H9 (cell line): ENCODE measurements around the gene RNU2-63P. TPM values are rescaled to one million over a fixed set of nuclear protein-coding genes. Genes with fewer than 3 reads are reported as not detected.

Experiments
- DNase-seq: peaks from one replicate; pipeline ENCODE4 v3.0.0-alpha.2; 2017
- H2AFZ ChIP-seq: one replicate; pipeline ENCODE4 v1.6.1; 2013; ENCODE audit warnings: mild to moderate bottlenecking, low read length, control low read depth, moderate library complexity
- H2AK5ac ChIP-seq: 2 replicates; pipeline ENCODE4 v1.6.1; 2013; ENCODE audit warnings: low read length, control low read depth, mixed read lengths; ENCODE audit not compliant: insufficient read length
- H2BK120ac ChIP-seq: one replicate; pipeline ENCODE4 v1.6.1; 2013; ENCODE audit warnings: low read depth, mild to moderate bottlenecking, low read length, control low read depth, inconsistent platforms; ENCODE audit not compliant: poor library complexity, severe bottlenecking
- H2BK12ac ChIP-seq: 2 replicates; pipeline ENCODE4 v1.6.1; 2013; ENCODE audit warnings: low read length, control low read depth, mixed read lengths, low read depth; ENCODE audit not compliant: insufficient read length
- H2BK15ac ChIP-seq: 2 replicates; pipeline ENCODE4 v1.6.1; 2013; ENCODE audit warnings: low read depth, low read length, control low read depth
- H2BK20ac ChIP-seq: one replicate; pipeline ENCODE4 v1.6.1; 2013; ENCODE audit warnings: low read depth, mild to moderate bottlenecking, low read length, control low read depth, inconsistent platforms; ENCODE audit not compliant: poor library complexity, severe bottlenecking
- H2BK5ac ChIP-seq: 2 replicates; pipeline ENCODE4 v1.6.1; 2013; ENCODE audit warnings: low read length, control low read depth, mixed read lengths; ENCODE audit not compliant: insufficient read length
- H3K14ac ChIP-seq: 2 replicates; pipeline ENCODE4 v1.6.1; 2013; ENCODE audit warnings: low read length, control low read depth; ENCODE audit not compliant: insufficient read depth
- H3K18ac ChIP-seq: 2 replicates; pipeline ENCODE4 v1.6.1; 2013; ENCODE audit warnings: low read depth, mild to moderate bottlenecking, mixed read lengths, low read length, control low read depth; ENCODE audit not compliant: insufficient read length
- H3K23ac ChIP-seq: 2 replicates; pipeline ENCODE4 v1.6.1; 2013; ENCODE audit warnings: low read length, control low read depth, mixed read lengths, low read depth; ENCODE audit not compliant: insufficient read length
- H3K23me2 ChIP-seq: 2 replicates; pipeline ENCODE4 v1.6.1; 2013; ENCODE audit warnings: low read depth, mild to moderate bottlenecking, mixed read lengths, low read length, control low read depth; ENCODE audit not compliant: insufficient read length, poor library complexity, severe bottlenecking
- H3K27ac ChIP-seq: 2 replicates; pipeline ENCODE4 v1.5.1; 2013; ENCODE audit warnings: low read length, control low read depth, mixed read lengths, low read depth; ENCODE audit not compliant: insufficient read length
- H3K27me3 ChIP-seq: 2 replicates; pipeline ENCODE4 v1.6.1; 2013; ENCODE audit warnings: low read length, control low read depth, inconsistent platforms; ENCODE audit not compliant: insufficient read depth
- H3K4ac ChIP-seq: 2 replicates; pipeline ENCODE4 v1.6.1; 2013; ENCODE audit warnings: low read depth, mild to moderate bottlenecking, control low read depth, inconsistent platforms, low read length, moderate library complexity
- H3K4me1 ChIP-seq: 2 replicates; pipeline ENCODE4 v1.6.1; 2013; ENCODE audit warnings: low read length, control low read depth, inconsistent platforms; ENCODE audit not compliant: insufficient read depth
- H3K4me2 ChIP-seq: 2 replicates; pipeline ENCODE4 v1.6.1; 2013; ENCODE audit warnings: low read length, control low read depth, mixed read lengths; ENCODE audit not compliant: insufficient read length, insufficient read depth
- H3K56ac ChIP-seq: 2 replicates; pipeline ENCODE4 v1.6.1; 2013; ENCODE audit warnings: low read depth, mild to moderate bottlenecking, mixed read lengths, low read length, control low read depth; ENCODE audit not compliant: insufficient read length
- H3K79me1 ChIP-seq: 2 replicates; pipeline ENCODE4 v1.6.1; 2013; ENCODE audit warnings: low read depth, mild to moderate bottlenecking, moderate library complexity, low read length, control low read depth, inconsistent platforms; ENCODE audit not compliant: insufficient read depth, poor library complexity, severe bottlenecking
- H3K79me2 ChIP-seq: 2 replicates; pipeline ENCODE4 v1.6.1; 2013; ENCODE audit warnings: low read length, control low read depth, inconsistent platforms; ENCODE audit not compliant: insufficient read depth
- H3K9ac ChIP-seq: 2 replicates; pipeline ENCODE4 v1.6.1; 2013; ENCODE audit warnings: low read length, control low read depth, mixed read lengths; ENCODE audit not compliant: insufficient read length; ENCODE audit errors: extremely low read depth
- H3K9me3 ChIP-seq: one replicate; pipeline ENCODE4 v1.6.1; 2013; ENCODE audit warnings: low read depth, low read length, inconsistent platforms; ENCODE audit not compliant: control insufficient read depth
- H3T11ph ChIP-seq: one replicate; pipeline ENCODE4 v1.6.1; 2013; ENCODE audit warnings: mild to moderate bottlenecking, low read length, control low read depth, inconsistent platforms
- H4K20me1 ChIP-seq: one replicate; pipeline ENCODE4 v1.6.1; 2013; ENCODE audit not compliant: control insufficient read depth, insufficient read length, insufficient read depth
- H4K5ac ChIP-seq: 2 replicates; pipeline ENCODE4 v1.6.1; 2013; ENCODE audit warnings: low read depth, mild to moderate bottlenecking, mixed read lengths, low read length, control low read depth; ENCODE audit not compliant: insufficient read length
- H4K8ac ChIP-seq: replicated peaks from 2 replicates; pipeline ENCODE4 v1.6.1; 2013; ENCODE audit warnings: low read length, control low read depth, mixed read lengths, low read depth; ENCODE audit not compliant: insufficient read length
- H4K91ac ChIP-seq: 2 replicates; pipeline ENCODE4 v1.6.1; 2013; ENCODE audit warnings: low read depth, mild to moderate bottlenecking, moderate library complexity, mixed read lengths, low read length, control low read depth; ENCODE audit not compliant: insufficient read length
- H3K27ac Mint-ChIP-seq, 3 experiments: 2 replicates in 2 of 3; 3 replicates in 1 of 3; pipeline ENCODE4 v1.8.0; 2020 to 2021; ENCODE audit warnings: mixed read lengths in 3 of 3, mild to moderate bottlenecking in 1 of 3, moderate library complexity in 1 of 3
- H3K27me3 Mint-ChIP-seq: 2 replicates; pipeline ENCODE4 v1.8.0; 2021; ENCODE audit warnings: low read depth, mild to moderate bottlenecking, moderate library complexity, mixed read lengths
- H3K36me3 Mint-ChIP-seq, 3 experiments: 2 replicates in 2 of 3; 3 replicates in 1 of 3; pipeline ENCODE4 v1.8.0; 2020 to 2021; ENCODE audit warnings: low read depth in 3 of 3, mixed read lengths in 3 of 3; ENCODE audit not compliant: insufficient read depth in 1 of 3
- H3K4me1 Mint-ChIP-seq, 2 experiments: 2 replicates each; pipeline ENCODE4 v1.8.0; 2020; ENCODE audit warnings: mixed read lengths in 2 of 2
- H3K4me3 Mint-ChIP-seq, 2 experiments: 2 replicates in 1 of 2; 3 replicates in 1 of 2; pipeline ENCODE4 v1.8.0; 2020 to 2021; ENCODE audit warnings: mild to moderate bottlenecking in 2 of 2, mixed read lengths in 2 of 2, moderate library complexity in 1 of 2
- H3K9me3 Mint-ChIP-seq, 2 experiments: 2 replicates in 1 of 2; 3 replicates in 1 of 2; pipeline ENCODE4 v1.8.0; 2020; ENCODE audit warnings: mild to moderate bottlenecking in 2 of 2, mixed read lengths in 2 of 2, moderate library complexity in 1 of 2
- WGBS: extraction: QIAGEN DNeasy Blood & Tissue Kit; methylation state at CpG from one replicate; pipeline ENCODE4 v1.1.7; 2013; ENCODE audit warnings: missing lambda C conversion rate, low lambda C conversion rate, mixed read lengths; ENCODE audit not compliant: insufficient read length; ENCODE audit errors: extremely low coverage; 5-methylcytosine and 5-hydroxymethylcytosine counted together
- total RNA-seq: library from RNA; stranded (reverse); gene quantifications from 2 replicates; pipeline ENCODE4 v1.2.1, GENCODE V29; 2021
- TF ChIP-seq, protein P1 (sequence below): fragments of 200-600 bp; sonication (generic); conservative IDR thresholded peaks from 3 replicates; pipeline ENCODE4 v1.8.0; 2021; ENCODE audit warnings: antibody characterized with exemption, mild to moderate bottlenecking

The RNU2-63P gene
- total RNA-seq, 1 experiment from 2014 or later: 31.1 TPM

DNA sequence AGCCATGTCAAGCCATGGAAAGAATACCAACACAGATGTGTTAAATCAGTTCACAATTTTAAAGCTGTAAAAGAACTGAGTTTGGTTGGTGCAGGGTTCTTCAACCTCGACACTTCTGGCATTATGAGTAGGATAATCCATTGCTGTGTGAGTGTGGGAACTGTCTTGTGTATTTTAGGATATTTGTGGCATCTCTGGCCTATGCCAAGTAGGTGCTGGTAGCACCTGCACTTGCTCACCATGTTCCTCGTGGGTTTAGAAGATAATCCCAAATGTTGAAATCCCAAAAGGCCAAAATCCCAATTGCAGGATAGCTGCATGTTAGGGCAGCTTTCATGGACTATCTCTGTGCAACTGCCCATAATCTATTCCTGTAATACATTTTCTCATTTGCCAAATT lies 35.4 kb upstream of the RNU2-63P start:
- no peak overlapping the region for H3K27ac Mint-ChIP-seq
- H3K4me3 Mint-ChIP-seq: no peak overlapping the region
- no peaks in the 10 kb centered on the region; a peak in 2 of 5 replicates for H3K9me3 Mint-ChIP-seq
- H4K20me1 ChIP-seq: no peaks in the 10 kb centered on the region
- H2BK20ac ChIP-seq: no peak overlapping the region
- H3K79me1 ChIP-seq: peaks cover 4% of the 10 kb centered on the region
- H3K36me3 Mint-ChIP-seq: peaks cover 4 to 13% (median 6%) of the 10 kb centered on the region in 3 experiments; a peak in 5 of 7 replicates
- H2AK5ac ChIP-seq: no peak overlapping the region
- H3T11ph ChIP-seq: no peak overlapping the region
- H3K27me3 Mint-ChIP-seq: no peaks in the 10 kb centered on the region; the same call in 1 of the 2 replicates
- H3K4ac ChIP-seq: no peak overlapping the region
- H2BK120ac ChIP-seq: no peak overlapping the region
- DNase-seq: no peak
- H2BK12ac ChIP-seq: no peak overlapping the region
- TF ChIP-seq, protein P1, sequence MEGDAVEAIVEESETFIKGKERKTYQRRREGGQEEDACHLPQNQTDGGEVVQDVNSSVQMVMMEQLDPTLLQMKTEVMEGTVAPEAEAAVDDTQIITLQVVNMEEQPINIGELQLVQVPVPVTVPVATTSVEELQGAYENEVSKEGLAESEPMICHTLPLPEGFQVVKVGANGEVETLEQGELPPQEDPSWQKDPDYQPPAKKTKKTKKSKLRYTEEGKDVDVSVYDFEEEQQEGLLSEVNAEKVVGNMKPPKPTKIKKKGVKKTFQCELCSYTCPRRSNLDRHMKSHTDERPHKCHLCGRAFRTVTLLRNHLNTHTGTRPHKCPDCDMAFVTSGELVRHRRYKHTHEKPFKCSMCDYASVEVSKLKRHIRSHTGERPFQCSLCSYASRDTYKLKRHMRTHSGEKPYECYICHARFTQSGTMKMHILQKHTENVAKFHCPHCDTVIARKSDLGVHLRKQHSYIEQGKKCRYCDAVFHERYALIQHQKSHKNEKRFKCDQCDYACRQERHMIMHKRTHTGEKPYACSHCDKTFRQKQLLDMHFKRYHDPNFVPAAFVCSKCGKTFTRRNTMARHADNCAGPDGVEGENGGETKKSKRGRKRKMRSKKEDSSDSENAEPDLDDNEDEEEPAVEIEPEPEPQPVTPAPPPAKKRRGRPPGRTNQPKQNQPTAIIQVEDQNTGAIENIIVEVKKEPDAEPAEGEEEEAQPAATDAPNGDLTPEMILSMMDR: no peak
- no peaks in the 10 kb centered on the region; the same call in 1 of the 2 replicates for H3K79me2 ChIP-seq
- no peak overlapping the region for H3K56ac ChIP-seq
- H3K4me1 Mint-ChIP-seq: peaks cover 23 to 24% of the 10 kb centered on the region in 2 experiments
- no peaks in the 10 kb centered on the region; the same call in 1 of the 2 replicates for H3K4me1 ChIP-seq
- H3K23ac ChIP-seq: no peak overlapping the region
- H3K4me2 ChIP-seq: no peak overlapping the region
- no peaks in the 10 kb centered on the region for H3K23me2 ChIP-seq
- H3K9ac ChIP-seq: no peak overlapping the region
- H4K91ac ChIP-seq: no peak overlapping the region
- no peak overlapping the region for H2AFZ ChIP-seq
- H2BK5ac ChIP-seq: no peak overlapping the region
- no peak overlapping the region for H3K14ac ChIP-seq
- no CpG with 5 or more reads among the region's 2 CpGs for WGBS
- H2BK15ac ChIP-seq: no peak overlapping the region
- no peak overlapping the region for H3K18ac ChIP-seq
- H3K27ac ChIP-seq: no peak overlapping the region
- H3K9me3 ChIP-seq: no peaks in the 10 kb centered on the region
- no peaks in the 10 kb centered on the region for H3K27me3 ChIP-seq
- H4K5ac ChIP-seq: no peak overlapping the region
- H4K8ac ChIP-seq: no peak overlapping the region
